Endothelial cell of umbilical vein (primary cell): ENCODE measurements around the gene ADCY5.

ENCODE experiments used
- EZH2 ChIP-seq: IDR thresholded peaks from 2 replicates; pipeline ENCODE4 v1.6.1; 2012; ENCODE audit warnings: borderline replicate concordance, low read depth, mild to moderate bottlenecking, moderate library complexity, low read length, inconsistent platforms; ENCODE audit not compliant: severe bottlenecking
- POLR2AphosphoS5 ChIP-seq: IDR thresholded peaks from 2 replicates; pipeline ENCODE4 v1.6.1; 2012; ENCODE audit warnings: low read depth, mild to moderate bottlenecking, control low read depth, low read length, moderate library complexity; ENCODE audit not compliant: insufficient read depth
- TF ChIP-seq, protein P1 (sequence below), 2 donors: IDR thresholded peaks; 1 replicate in 1 of 2; 2 replicates in 1 of 2; pipeline ENCODE4 v1.5.1; 2011; ENCODE audit warnings: low read length in 2 of 2, mild to moderate bottlenecking in 2 of 2, moderate library complexity in 2 of 2, control low read depth in 1 of 2, inconsistent platforms in 1 of 2, low read depth in 1 of 2; ENCODE audit not compliant: insufficient read depth in 1 of 2; ENCODE audit errors: extremely low read depth in 1 of 2

DNA sequence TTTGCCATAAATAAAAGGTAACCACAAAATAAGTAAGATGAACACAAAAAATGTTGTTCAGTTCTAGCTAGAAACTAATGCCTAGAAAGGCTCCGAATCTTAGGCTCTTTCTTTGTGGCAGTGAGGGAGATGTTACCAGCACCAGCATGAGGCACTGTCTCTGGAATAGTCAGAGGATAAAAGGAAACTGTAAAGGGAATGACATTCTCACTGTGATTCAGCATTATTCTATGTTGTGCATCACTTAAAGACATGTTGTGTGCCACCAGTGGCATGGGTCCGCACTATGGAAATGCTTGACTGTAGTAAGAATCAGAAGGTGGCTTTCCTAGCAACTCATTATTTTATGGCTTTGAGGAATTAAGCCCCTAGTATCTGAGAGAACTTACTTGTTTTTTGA lies 176.3 kb downstream of the ADCY5 start:
- TF ChIP-seq, protein P1, sequence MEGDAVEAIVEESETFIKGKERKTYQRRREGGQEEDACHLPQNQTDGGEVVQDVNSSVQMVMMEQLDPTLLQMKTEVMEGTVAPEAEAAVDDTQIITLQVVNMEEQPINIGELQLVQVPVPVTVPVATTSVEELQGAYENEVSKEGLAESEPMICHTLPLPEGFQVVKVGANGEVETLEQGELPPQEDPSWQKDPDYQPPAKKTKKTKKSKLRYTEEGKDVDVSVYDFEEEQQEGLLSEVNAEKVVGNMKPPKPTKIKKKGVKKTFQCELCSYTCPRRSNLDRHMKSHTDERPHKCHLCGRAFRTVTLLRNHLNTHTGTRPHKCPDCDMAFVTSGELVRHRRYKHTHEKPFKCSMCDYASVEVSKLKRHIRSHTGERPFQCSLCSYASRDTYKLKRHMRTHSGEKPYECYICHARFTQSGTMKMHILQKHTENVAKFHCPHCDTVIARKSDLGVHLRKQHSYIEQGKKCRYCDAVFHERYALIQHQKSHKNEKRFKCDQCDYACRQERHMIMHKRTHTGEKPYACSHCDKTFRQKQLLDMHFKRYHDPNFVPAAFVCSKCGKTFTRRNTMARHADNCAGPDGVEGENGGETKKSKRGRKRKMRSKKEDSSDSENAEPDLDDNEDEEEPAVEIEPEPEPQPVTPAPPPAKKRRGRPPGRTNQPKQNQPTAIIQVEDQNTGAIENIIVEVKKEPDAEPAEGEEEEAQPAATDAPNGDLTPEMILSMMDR (IDR thresholded peaks at IDR 0.05; ENCODE audit: extremely low read depth in 1 of 2, insufficient read depth in 1 of 2, low read depth in 1 of 2, low read length in 2 of 2): no peak
- no peak for TF ChIP-seq EZH2
- no peak for TF ChIP-seq POLR2AphosphoS5
